ENCODE results near the gene PWWP2A. TPM values are rescaled to one million over a fixed set of nuclear protein-coding genes. Genes with fewer than 3 reads are reported as not detected.

PWWP2A gene
- total and polyA plus RNA-seq, 2 experiments from 2014 or later = 51.5 to 81.6 TPM

- no peak overlapping the region for H3K27ac Mint-ChIP-seq
These were observed 35.9 kb upstream of the PWWP2A start for GRCh38 chr5:160155017-160155750.

More at GRCh38 chr5:160155017-160155750, 35.9 kb upstream of the PWWP2A start:
- H3K4me2 ChIP-seq = no peak overlapping the region
- no peaks in the 10 kb centered on the region for H3K36me3 ChIP-seq (ENCODE audit: insufficient read depth)
- peaks cover 6% of the 10 kb centered on the region; the same call in 1 of the 2 replicates for H3F3A ChIP-seq (replicated peaks; ENCODE audit: low read depth)
- H3K27ac ChIP-seq (ENCODE audit: low read depth) = no peak overlapping the region; the same call in 1 of the 2 replicates
- no peak overlapping the region for H3K4me3 ChIP-seq
- H3K9me2 ChIP-seq (ENCODE audit: insufficient read depth) = no peaks in the 10 kb centered on the region
- Mint-ChIP-seq H3K4me3 (no peak overlapping the region), H3K4me1 (peaks cover 7% of the 10 kb centered on the region), H3K27me3 (ENCODE audit: insufficient read depth, low read depth, poor library complexity) (peaks cover 3% of the 10 kb centered on the region), H3K36me3 (ENCODE audit: low read depth) (no peaks in the 10 kb centered on the region), H3K9me3 (no peaks in the 10 kb centered on the region)
- peak overlapping the region; percentile 25; the same call in 1 of the 2 replicates for H2AFZ ChIP-seq
- no peak for DNase-seq (ENCODE audit: low spot score)
- H3K4me1 ChIP-seq (ENCODE audit: insufficient read depth) = peaks cover 7% of the 10 kb centered on the region; the same call in 1 of the 2 replicates
- H4K20me1 ChIP-seq (replicated peaks; ENCODE audit: insufficient read depth) = no peaks in the 10 kb centered on the region
- no peaks in the 10 kb centered on the region for H3K79me2 ChIP-seq (replicated peaks; ENCODE audit: insufficient read depth)
- TF ChIP-seq CTCF (conservative IDR thresholded peaks at IDR 0.05; ENCODE audit: low read depth in 2 of 2) (no peak), NANOG (IDR thresholded peaks at IDR 0.05; ENCODE audit: borderline replicate concordance) (no peak), JUNB (IDR thresholded peaks at IDR 0.05; ENCODE audit: unreplicated experiment) (no peak), CREB1 (CRISPR knock-in tag; IDR thresholded peaks at IDR 0.05; ENCODE audit: low read depth) (no peak), ETS1 (IDR thresholded peaks at IDR 0.05) (no peak), STAT1 (IDR thresholded peaks at IDR 0.05; ENCODE audit: unreplicated experiment) (no peak), REST (IDR thresholded peaks at IDR 0.05; ENCODE audit: unreplicated experiment) (no peak), ZNF114 (CRISPR knock-in tag; IDR thresholded peaks at IDR 0.05) (no peak), EZH2 (IDR thresholded peaks at IDR 0.05; ENCODE audit: low read depth, unreplicated experiment) (no peak), ZNF331 (CRISPR knock-in tag; IDR thresholded peaks at IDR 0.05; ENCODE audit: low read depth) (no peak), POLR2AphosphoS5 (IDR thresholded peaks at IDR 0.05; ENCODE audit: low read depth) (no peak), EZH2phosphoT487 (IDR thresholded peaks at IDR 0.05; ENCODE audit: unreplicated experiment) (no peak), ZNF462 (CRISPR knock-in tag; IDR thresholded peaks at IDR 0.05) (no peak)
- no peak for ATAC-seq
- H3K27me3 ChIP-seq (ENCODE audit: insufficient read depth) = no peaks in the 10 kb centered on the region
